ENCODE results near the gene SYNE2. TPM values are rescaled to one million over a fixed set of nuclear protein-coding genes. Genes with fewer than 3 reads are reported as not detected.

The SYNE2 gene
- total RNA-seq, 1 donor from 2014 or later, result 121 TPM

GRCh38 chr14:64235652-64236640 is 383.1 kb downstream of the SYNE2 start:
- Histone ChIP-seq H3K27ac (no peak overlapping the region), H3K9me3 (no peaks in the 10 kb centered on the region), H3K4me1 (no peaks in the 10 kb centered on the region), H3K4me3 (no peak overlapping the region), H3K27me3 (no peaks in the 10 kb centered on the region), H3K36me3 (no peaks in the 10 kb centered on the region)
- intact Hi-C loops (cut with DNase I), result no loop called here
- DNase-seq (no peak), ATAC-seq (no peak)
- TF ChIP-seq CTCF (IDR thresholded peaks at IDR 0.05), result no peak

- Histone ChIP-seq H3K27me3 (no peaks in the 10 kb centered on the region), H3K27ac (no peak overlapping the region), H3K4me1 (no peaks in the 10 kb centered on the region), H3K36me3 (no peaks in the 10 kb centered on the region), H3K4me3 (no peak overlapping the region), H3K9me3 (no peaks in the 10 kb centered on the region)
- intact Hi-C loops (cut with DNase I), result no loop called here
- ATAC-seq (no peak), DNase-seq (no peak)
- no peak for TF ChIP-seq CTCF (IDR thresholded peaks at IDR 0.05)
Observed at GRCh38 chr14:64238049-64238448, 385.2 kb downstream of the SYNE2 start.

- no peaks in the 10 kb centered on the region for H3K9me3 ChIP-seq
- DNase-seq (no peak), ATAC-seq (no peak)
- no peaks in the 10 kb centered on the region for H3K36me3 ChIP-seq
- no peak for TF ChIP-seq CTCF (IDR thresholded peaks at IDR 0.05)
- no peaks in the 10 kb centered on the region for H3K27me3 ChIP-seq
- no peak overlapping the region for H3K4me3 ChIP-seq
- intact Hi-C loops (cut with DNase I), result no loop called here
- H3K27ac ChIP-seq, result no peak overlapping the region
- H3K4me1 ChIP-seq, result no peaks in the 10 kb centered on the region
Observed at GRCh38 chr14:64238631-64239030, 385.8 kb downstream of the SYNE2 start.

- no peak for DNase-seq
Observed at GRCh38 chr14:64244279-64244678, 391.5 kb downstream of the SYNE2 start.

GRCh38 chr14:64245491-64245890 is 392.7 kb downstream of the SYNE2 start:
- intact Hi-C loops (cut with DNase I), result no loop called here
- Histone ChIP-seq H3K4me1 (no peaks in the 10 kb centered on the region), H3K4me3 (no peak overlapping the region), H3K36me3 (no peaks in the 10 kb centered on the region), H3K9me3 (no peaks in the 10 kb centered on the region), H3K27me3 (no peaks in the 10 kb centered on the region), H3K27ac (no peak overlapping the region)
- DNase-seq (no peak), ATAC-seq (no peak)
- no peak for TF ChIP-seq CTCF (IDR thresholded peaks at IDR 0.05)

More at GRCh38 chr14:64244279-64244678, 391.5 kb downstream of the SYNE2 start:
- intact Hi-C loops (cut with DNase I), result no loop called here
- no peak overlapping the region for H3K4me3 ChIP-seq
- no peaks in the 10 kb centered on the region for H3K36me3 ChIP-seq
- no peak overlapping the region for H3K27ac ChIP-seq
- TF ChIP-seq CTCF (IDR thresholded peaks at IDR 0.05), result no peak
- no peak for ATAC-seq
- H3K4me1 ChIP-seq, result no peaks in the 10 kb centered on the region
- no peaks in the 10 kb centered on the region for H3K9me3 ChIP-seq
- no peaks in the 10 kb centered on the region for H3K27me3 ChIP-seq

All from upper lobe of right lung (tissue), 1 donor.